Fibroblast of mammary gland (primary cell): ENCODE measurements around the gene CCDC12.

Experiments
- DNase-seq: peaks from one replicate; pipeline ENCODE4 v3.0.0-alpha.2; 2010; ENCODE audit warnings: low read depth
- H3K4me3 ChIP-seq: 2 replicates; pipeline ENCODE4 v1.5.1; 2011; ENCODE audit warnings: low read depth, mild to moderate bottlenecking, low read length, moderate library complexity; ENCODE audit not compliant: control insufficient read depth
- TF ChIP-seq, protein P1 (sequence below): conservative IDR thresholded peaks from 2 replicates; pipeline ENCODE4 v1.5.1; 2011; ENCODE audit warnings: low read depth, low read length, inconsistent platforms; ENCODE audit not compliant: control insufficient read depth, insufficient read depth

The CCDC12 gene

DNA sequence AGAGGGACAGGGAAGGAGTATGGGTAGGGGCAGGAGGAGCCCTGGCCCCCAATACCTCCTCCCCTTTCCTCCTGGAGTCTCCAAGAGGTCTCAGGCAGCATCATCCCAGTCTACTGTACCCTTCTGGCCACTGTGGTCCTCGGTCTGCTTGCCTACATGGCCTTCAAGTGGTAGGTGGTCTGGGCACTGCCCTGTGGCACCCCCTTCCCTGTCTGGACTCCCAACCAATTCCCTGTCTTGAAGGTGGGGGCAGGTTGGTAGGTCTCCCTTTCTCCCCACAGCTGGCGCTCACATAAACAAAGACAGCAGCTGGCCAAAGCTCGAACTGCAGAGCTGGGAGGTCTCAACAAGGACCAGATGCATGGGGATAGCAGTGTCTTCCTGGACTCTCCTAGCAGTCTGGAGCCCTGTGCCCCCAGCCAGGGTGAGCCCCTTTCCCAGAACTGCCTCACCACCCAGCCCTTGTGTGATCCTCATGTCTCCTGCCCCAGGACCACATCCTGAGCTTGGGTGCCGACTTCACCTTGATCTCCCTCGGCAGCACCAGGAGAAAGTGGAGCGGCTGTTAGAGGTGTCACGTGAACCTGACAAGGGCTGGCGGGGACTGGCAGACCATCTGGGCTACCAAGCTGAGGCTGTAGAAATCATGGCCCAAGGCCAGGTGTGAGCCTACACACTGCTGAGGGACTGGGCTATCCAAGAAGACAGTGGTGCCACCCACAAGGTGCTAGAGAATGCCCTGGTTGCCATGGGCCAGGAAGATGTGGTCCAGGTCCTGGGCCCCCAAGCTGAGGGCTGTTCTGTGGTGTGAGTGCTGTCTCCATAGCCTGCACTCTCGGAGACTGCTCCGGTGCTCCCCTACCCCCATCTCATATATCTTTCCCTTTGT, 36.0 kb upstream of the CCDC12 start:
- H3K4me3 ChIP-seq: no peak overlapping the region
- TF ChIP-seq, protein P1, sequence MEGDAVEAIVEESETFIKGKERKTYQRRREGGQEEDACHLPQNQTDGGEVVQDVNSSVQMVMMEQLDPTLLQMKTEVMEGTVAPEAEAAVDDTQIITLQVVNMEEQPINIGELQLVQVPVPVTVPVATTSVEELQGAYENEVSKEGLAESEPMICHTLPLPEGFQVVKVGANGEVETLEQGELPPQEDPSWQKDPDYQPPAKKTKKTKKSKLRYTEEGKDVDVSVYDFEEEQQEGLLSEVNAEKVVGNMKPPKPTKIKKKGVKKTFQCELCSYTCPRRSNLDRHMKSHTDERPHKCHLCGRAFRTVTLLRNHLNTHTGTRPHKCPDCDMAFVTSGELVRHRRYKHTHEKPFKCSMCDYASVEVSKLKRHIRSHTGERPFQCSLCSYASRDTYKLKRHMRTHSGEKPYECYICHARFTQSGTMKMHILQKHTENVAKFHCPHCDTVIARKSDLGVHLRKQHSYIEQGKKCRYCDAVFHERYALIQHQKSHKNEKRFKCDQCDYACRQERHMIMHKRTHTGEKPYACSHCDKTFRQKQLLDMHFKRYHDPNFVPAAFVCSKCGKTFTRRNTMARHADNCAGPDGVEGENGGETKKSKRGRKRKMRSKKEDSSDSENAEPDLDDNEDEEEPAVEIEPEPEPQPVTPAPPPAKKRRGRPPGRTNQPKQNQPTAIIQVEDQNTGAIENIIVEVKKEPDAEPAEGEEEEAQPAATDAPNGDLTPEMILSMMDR: no peak
- DNase-seq: no peak

DNA sequence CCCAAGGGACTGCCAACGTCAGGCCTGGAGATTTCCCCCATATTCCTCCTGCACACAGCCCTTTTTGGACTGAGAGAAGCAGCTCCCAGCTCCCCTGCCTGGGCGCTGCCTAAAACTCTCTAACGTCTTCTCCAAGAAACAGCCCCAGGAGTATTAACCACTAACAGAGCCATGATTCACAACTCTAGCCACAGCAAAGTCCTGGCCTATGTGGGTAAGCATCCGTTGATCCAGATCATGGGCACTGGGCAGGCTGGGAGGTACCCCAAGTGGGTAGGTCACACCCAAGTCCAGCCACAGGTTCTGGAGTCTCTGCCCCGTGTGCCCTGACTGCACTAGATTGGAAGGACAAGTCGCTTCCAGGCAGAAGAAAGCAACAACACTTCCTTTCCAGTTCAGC, 34.8 kb upstream of the CCDC12 start:
- no peak for DNase-seq
- TF ChIP-seq, protein P1: no peak
- H3K4me3 ChIP-seq: no peak overlapping the region

- TF ChIP-seq, protein P1: no peak
- DNase-seq: no peak
Observed at GRCh38 chr3:47010910-47011309, 34.4 kb upstream of the CCDC12 start.

GRCh38 chr3:47010111-47010712, 33.7 kb upstream of the CCDC12 start:
- no peak for DNase-seq
- TF ChIP-seq, protein P1: no peak
- peak overlapping the region; percentile 57 for H3K4me3 ChIP-seq

More at GRCh38 chr3:47010910-47011309, 34.4 kb upstream of the CCDC12 start:
- no peak overlapping the region for H3K4me3 ChIP-seq

GRCh38 chr3:47009225-47010110, 32.9 kb upstream of the CCDC12 start:
- H3K4me3 ChIP-seq: peak overlapping the region; percentile 57
- DNase-seq: peak; percentile 88
- TF ChIP-seq, protein P1: no peak

DNA sequence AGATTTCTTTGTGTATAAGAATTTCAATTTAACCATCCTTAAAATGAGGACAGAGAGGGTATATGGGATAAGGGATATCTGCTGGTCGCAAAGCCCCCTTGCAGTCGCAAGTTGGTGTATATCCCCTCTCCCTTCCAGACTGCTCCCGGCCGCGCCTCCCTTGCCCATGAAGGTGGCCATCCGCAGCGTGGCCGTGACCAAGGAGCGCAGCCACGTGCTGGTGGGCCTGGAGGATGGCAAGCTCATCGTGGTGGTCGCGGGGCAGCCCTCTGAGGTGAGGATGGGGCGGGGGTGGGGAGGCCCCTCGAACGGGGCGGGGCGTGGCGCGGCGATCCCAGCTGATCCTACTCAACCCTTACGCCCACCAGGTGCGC, 32.3 kb upstream of the CCDC12 start:
- DNase-seq: no peak
- TF ChIP-seq, protein P1: no peak
- peak overlapping the region; percentile 46 for H3K4me3 ChIP-seq
